Esophagus muscularis mucosa (tissue), 3 donors: Measurements from ENCODE around the gene ZNF672.

Source experiments
- CTCF ChIP-seq, 3 experiments: fragments of 200-600 bp in 2 of 3; fragments of 450-650 bp in 1 of 3; sonication (generic) in 2 of 3; IDR thresholded peaks; one replicate each; pipeline ENCODE4 v1.5.1; 2017 to 2019; ENCODE audit warnings: antibody characterized with exemption in 3 of 3, mild to moderate bottlenecking in 2 of 3, moderate library complexity in 1 of 3
- POLR2A ChIP-seq: fragments of 450-650 bp; IDR thresholded peaks from one replicate; pipeline ENCODE4 v1.6.1; 2017; ENCODE audit warnings: antibody characterized with exemption, moderate library complexity, mild to moderate bottlenecking, low read depth
- POLR2AphosphoS5 ChIP-seq, 2 donors: sonication (generic); formaldehyde crosslinking; IDR thresholded peaks; one replicate each; pipeline ENCODE4 v1.6.1; 2017; ENCODE audit warnings: antibody characterized with exemption in 2 of 2

DNA sequence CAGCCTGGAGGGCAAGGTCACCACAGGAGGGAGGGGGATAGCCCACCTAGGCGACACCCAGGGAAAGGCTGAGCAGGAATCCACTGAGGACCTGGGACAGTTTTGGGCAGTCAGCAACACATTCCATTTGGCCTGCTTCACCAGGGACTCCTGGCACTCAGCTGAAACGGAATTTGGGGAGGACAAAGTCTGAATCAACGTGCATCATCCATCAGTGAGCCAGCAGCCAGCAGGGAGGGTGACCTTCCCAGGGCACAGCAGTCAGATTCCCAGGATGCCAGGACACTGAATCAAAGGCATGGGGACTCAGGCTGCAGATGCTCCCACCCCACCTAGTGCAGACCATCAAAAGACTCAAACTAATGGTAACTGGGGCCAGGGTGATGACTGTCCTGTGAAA, 16.9 kb upstream of the ZNF672 start:
- TF ChIP-seq CTCF (IDR thresholded peaks at IDR 0.05) (no peak), POLR2A (no peak), POLR2AphosphoS5 (IDR thresholded peaks at IDR 0.05) (peak in 1 of 2 donors; percentile 50)
